Measurements from ENCODE around the gene SCUBE1.

The SCUBE1 gene

GRCh38 chr22:43334378-43334777 is 8.8 kb downstream of the SCUBE1 start:
- no peak for ATAC-seq
- no peak for TF ChIP-seq TCF4 (CRISPR knock-in tag; IDR thresholded peaks at IDR 0.05; ENCODE audit: borderline replicate concordance)

GRCh38 chr22:43333978-43334377 is 9.2 kb downstream of the SCUBE1 start:
- ATAC-seq = no peak

GRCh38 chr22:43333156-43333555 is 10.0 kb downstream of the SCUBE1 start:
- no peak for ATAC-seq
- TF ChIP-seq ZNF565 (CRISPR knock-in tag; conservative IDR thresholded peaks at IDR 0.05; ENCODE audit: low read depth) (no peak), ZFP3 (CRISPR knock-in tag; IDR thresholded peaks at IDR 0.05) (no peak), RARB (CRISPR knock-in tag; IDR thresholded peaks at IDR 0.05) (no peak), GLIS3 (CRISPR knock-in tag; IDR thresholded peaks at IDR 0.05) (no peak), ZNF8 (CRISPR knock-in tag; IDR thresholded peaks at IDR 0.05) (no peak), POU6F1 (CRISPR knock-in tag; IDR thresholded peaks at IDR 0.05; ENCODE audit: borderline replicate concordance, low read depth) (no peak), CSRNP3 (CRISPR knock-in tag; IDR thresholded peaks at IDR 0.05) (no peak), PPARA (CRISPR knock-in tag; IDR thresholded peaks at IDR 0.05; ENCODE audit: borderline replicate concordance) (no peak), CSDC2 (CRISPR knock-in tag; IDR thresholded peaks at IDR 0.05) (no peak), ZC3H10 (CRISPR knock-in tag; IDR thresholded peaks at IDR 0.05) (no peak), PATZ1 (CRISPR knock-in tag; IDR thresholded peaks at IDR 0.05; ENCODE audit: borderline replicate concordance) (no peak), ESRRG (CRISPR knock-in tag; IDR thresholded peaks at IDR 0.05) (no peak), TSHZ2 (CRISPR knock-in tag; IDR thresholded peaks at IDR 0.05) (no peak), ARNTL (CRISPR knock-in tag; IDR thresholded peaks at IDR 0.05; ENCODE audit: borderline replicate concordance, low read depth) (no peak)

More at GRCh38 chr22:43333978-43334377, 9.2 kb downstream of the SCUBE1 start:
- no peak for TF ChIP-seq CREB5 (CRISPR knock-in tag; IDR thresholded peaks at IDR 0.05; ENCODE audit: low read depth)
- TF ChIP-seq POU6F1 (CRISPR knock-in tag; IDR thresholded peaks at IDR 0.05; ENCODE audit: borderline replicate concordance, low read depth) = no peak
- no peak for TF ChIP-seq SNAI2 (CRISPR knock-in tag; IDR thresholded peaks at IDR 0.05)
- TF ChIP-seq ZFP3 (CRISPR knock-in tag; IDR thresholded peaks at IDR 0.05) = no peak
- no peak for TF ChIP-seq OSR1 (CRISPR knock-in tag; IDR thresholded peaks at IDR 0.05)

GRCh38 chr22:43331698-43332097 is 11.5 kb downstream of the SCUBE1 start:
- TF ChIP-seq TSHZ2 (CRISPR knock-in tag; IDR thresholded peaks at IDR 0.05) (no peak), ZC3H10 (CRISPR knock-in tag; IDR thresholded peaks at IDR 0.05) (no peak), ZNF70 (CRISPR knock-in tag; IDR thresholded peaks at IDR 0.05) (no peak), ESRRG (CRISPR knock-in tag; IDR thresholded peaks at IDR 0.05) (no peak)
- no peak for ATAC-seq

All from SK-N-SH treated with all-trans-retinoic acid at 6 μM for 48 hours (cell line).